Common myeloid progenitor, CD34-positive (primary cell): ENCODE results near the gene ADISSP.

Experiments used
- CTCF ChIA-PET: fragments of 350-600 bp; sonication (Branson Sonifier 250); formaldehyde crosslinking; loops from one replicate; lab custom pipeline; 2021; ENCODE audit warnings: antibody characterized with exemption; lab: Charles Lee
- POLR2A ChIA-PET: fragments of 350-600 bp; sonication (Branson Sonifier 250); formaldehyde crosslinking; loops from one replicate; lab custom pipeline; 2021; ENCODE audit warnings: antibody characterized with exemption; lab: Charles Lee
- DNase-seq, 3 donors: peaks; one replicate each; pipeline versions ENCODE4 v3.0.0 to v3.0.0-alpha.2; 2013
- H3K27ac ChIP-seq, 2 experiments: 1 replicate in 1 of 2; 2 replicates in 1 of 2; pipeline ENCODE4 v1.7.0; 2013; ENCODE audit warnings: inconsistent platforms in 2 of 2, low read length in 2 of 2, mild to moderate bottlenecking in 2 of 2, low read depth in 1 of 2, moderate library complexity in 1 of 2; ENCODE audit not compliant: severe bottlenecking in 2 of 2, insufficient read depth in 1 of 2, poor library complexity in 1 of 2
- H3K27me3 ChIP-seq, 5 experiments: replicated peaks in 2 of 5; 1 replicate in 3 of 5; 2 replicates in 2 of 5; pipeline versions ENCODE4 v1.6.1 to v1.7.0; 2013; ENCODE audit warnings: low read length in 4 of 5, mild to moderate bottlenecking in 2 of 5, moderate library complexity in 2 of 5, inconsistent platforms in 1 of 5; ENCODE audit not compliant: insufficient read depth in 5 of 5, control insufficient read depth in 4 of 5
- H3K36me3 ChIP-seq, 4 experiments: 1 replicate in 2 of 4; 2 replicates in 2 of 4; pipeline versions ENCODE4 v1.6.1 to v1.7.0; 2013; ENCODE audit warnings: low read length in 3 of 4, control low read depth in 1 of 4, mild to moderate bottlenecking in 1 of 4; ENCODE audit not compliant: control insufficient read depth in 4 of 4, insufficient read depth in 4 of 4
- H3K4me1 ChIP-seq, 4 experiments: 1 replicate in 3 of 4; 2 replicates in 1 of 4; pipeline versions ENCODE4 v1.6.1 to v1.7.1; 2013; ENCODE audit warnings: low read length in 3 of 4, mild to moderate bottlenecking in 3 of 4, control low read depth in 1 of 4, inconsistent platforms in 1 of 4, moderate library complexity in 1 of 4; ENCODE audit not compliant: control insufficient read depth in 4 of 4, insufficient read depth in 4 of 4; ENCODE audit errors: control extremely low read depth in 1 of 4
- H3K4me3 ChIP-seq, 7 experiments: 1 replicate in 4 of 7; 2 replicates in 3 of 7; pipeline versions ENCODE4 v1.5.1 to v1.7.0; 2013; ENCODE audit warnings: mild to moderate bottlenecking in 7 of 7, low read length in 6 of 7, moderate library complexity in 6 of 7, inconsistent platforms in 2 of 7, low read depth in 2 of 7, control low read depth in 1 of 7; ENCODE audit not compliant: insufficient read depth in 4 of 7, control insufficient read depth in 1 of 7; ENCODE audit errors: extremely low read depth in 1 of 7
- H3K9me3 ChIP-seq, 5 experiments: 1 replicate in 4 of 5; 2 replicates in 1 of 5; pipeline versions ENCODE4 v1.6.1 to v1.7.1; 2013; ENCODE audit warnings: low read length in 4 of 5, mild to moderate bottlenecking in 2 of 5, inconsistent platforms in 1 of 5, low read depth in 1 of 5, moderate library complexity in 1 of 5; ENCODE audit not compliant: control insufficient read depth in 4 of 5, insufficient read depth in 2 of 5; ENCODE audit errors: control extremely low read depth in 1 of 5
- WGBS: methylation state at CpG from one replicate; pipeline ENCODE4 v1.1.5; 2013; ENCODE audit not compliant: insufficient coverage; 5-methylcytosine and 5-hydroxymethylcytosine counted together

Gene ADISSP

GRCh38 chr20:3707508-3707899 is 60.0 kb downstream of the ADISSP start:
- no peak overlapping the region for H3K27ac ChIP-seq
- ChIA-PET POLR2A (no interaction called here), CTCF (interaction anchor here (0.9 to 9.7 kb wide), 8 partner anchors 9 to 147 kb away, joined by 3 to 121 read pairs (median 4); partner anchors contain the start of gene ADAM33)
- H3K4me1 ChIP-seq: peaks cover 0 to 11% (median 3%) of the 10 kb centered on the region in 4 experiments
- no peak overlapping the region for H3K4me3 ChIP-seq
- no peaks in the 10 kb centered on the region for H3K36me3 ChIP-seq
- peaks cover 0 to 6% (median 0%) of the 10 kb centered on the region in 5 experiments for H3K27me3 ChIP-seq
- WGBS: 95% methylated on average over 3 of the region's 3 CpGs
- DNase-seq: no peak
- H3K9me3 ChIP-seq: no peaks in the 10 kb centered on the region

DNA sequence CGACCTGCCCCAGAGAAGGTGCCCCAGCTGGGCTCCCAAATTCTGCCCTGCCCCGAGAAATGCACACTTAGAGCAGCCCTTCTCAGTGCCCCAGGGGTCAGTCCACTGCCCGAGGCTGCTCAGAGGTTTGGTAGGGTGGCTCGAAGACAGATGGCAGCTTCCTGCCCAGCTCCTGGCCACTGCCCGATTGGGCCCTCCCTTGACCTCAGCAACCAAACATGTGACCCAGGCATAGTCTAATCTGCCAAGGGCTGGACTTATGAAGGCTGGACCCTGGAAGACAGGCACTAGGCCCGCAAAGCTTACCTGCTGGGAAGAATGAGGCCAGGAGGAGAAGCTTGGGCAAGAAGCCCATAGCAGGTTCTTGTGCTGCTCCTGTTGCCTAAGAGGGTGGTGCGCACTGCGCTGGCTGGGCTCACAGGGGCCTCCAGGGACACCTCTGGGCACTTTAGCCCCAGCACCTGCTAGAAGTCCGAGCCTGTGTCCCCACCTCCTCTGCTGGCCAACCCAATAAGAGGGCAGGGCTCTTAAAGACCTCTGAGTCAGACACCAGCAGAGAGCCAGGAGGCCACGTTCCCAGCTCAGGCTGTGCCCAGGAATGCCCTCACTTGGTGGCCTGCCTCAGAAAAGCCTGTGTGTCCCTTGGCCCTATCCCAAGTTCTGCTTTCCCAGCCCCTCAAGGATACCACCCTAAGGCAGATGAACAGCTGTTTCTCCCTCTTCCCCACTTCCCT is 60.6 kb downstream of the ADISSP start:
- H3K4me3 ChIP-seq: no peak overlapping the region
- CTCF ChIA-PET: interaction anchor here (0.6 to 9.7 kb wide), 9 partner anchors 8 to 148 kb away, joined by 3 to 121 read pairs (median 4); partner anchors contain the start of gene ADAM33
- no peak overlapping the region for H3K27ac ChIP-seq
- no peak for DNase-seq
- POLR2A ChIA-PET: interaction anchor here (0.5 kb wide), 1 partner anchor 71 kb away, joined by 3 read pairs; no protein-coding TSS in a partner anchor
- WGBS: 96% methylated on average over 10 of the region's 10 CpGs
- H3K4me1 ChIP-seq: peaks cover 0 to 8% (median 2%) of the 10 kb centered on the region in 4 experiments
- H3K36me3 ChIP-seq: no peaks in the 10 kb centered on the region
- peaks cover 0 to 6% (median 0%) of the 10 kb centered on the region in 5 experiments for H3K27me3 ChIP-seq
- no peaks in the 10 kb centered on the region for H3K9me3 ChIP-seq

DNA sequence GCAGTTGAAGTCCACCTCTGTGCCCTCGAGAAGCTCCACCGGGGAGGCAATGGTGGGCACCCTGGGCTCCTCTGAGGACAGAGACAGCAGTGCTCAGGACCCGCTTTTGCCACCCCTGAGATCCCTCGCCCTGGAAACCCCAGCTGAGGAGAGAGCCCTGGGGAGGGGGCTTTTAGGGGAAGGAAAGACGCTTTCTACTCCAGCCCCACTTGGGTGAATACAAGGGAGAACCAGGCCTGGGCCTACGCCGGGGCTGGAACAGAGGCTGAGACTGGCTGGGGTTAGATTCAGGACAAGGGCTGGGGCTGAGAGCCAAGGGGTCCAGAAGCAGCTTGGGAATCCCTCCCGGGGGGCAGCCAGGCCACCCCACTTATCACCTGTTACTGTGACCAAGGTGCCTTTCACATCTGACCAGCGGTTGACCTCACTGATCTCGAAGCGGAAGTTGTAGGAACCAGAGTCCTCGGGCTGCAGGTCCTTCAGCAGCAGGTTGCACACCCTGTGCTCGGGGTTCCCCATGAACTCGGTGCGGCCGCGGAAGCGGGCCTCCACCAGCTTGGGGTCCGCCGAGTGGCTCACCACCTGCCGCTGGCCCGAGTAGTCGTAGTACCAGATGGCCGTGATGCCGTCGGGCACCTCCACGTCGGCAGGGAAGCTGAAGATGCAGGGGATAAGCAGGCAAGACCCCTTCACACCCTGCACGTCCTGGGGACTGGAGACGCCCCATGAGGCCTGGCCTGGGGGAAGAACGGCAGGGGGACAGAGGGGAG is 61.4 kb downstream of the ADISSP start:
- over 99% methylated on average over 17 of the region's 31 CpGs for WGBS
- peaks cover 0 to 6% (median 0%) of the 10 kb centered on the region in 5 experiments for H3K27me3 ChIP-seq
- no peaks in the 10 kb centered on the region for H3K36me3 ChIP-seq
- H3K27ac ChIP-seq: no peak overlapping the region
- POLR2A ChIA-PET: no interaction called here
- DNase-seq: no peak
- H3K9me3 ChIP-seq: no peaks in the 10 kb centered on the region
- no peak overlapping the region for H3K4me3 ChIP-seq
- H3K4me1 ChIP-seq: peaks cover 0 to 4% (median 1%) of the 10 kb centered on the region in 4 experiments
- CTCF ChIA-PET: interaction anchor here (0.6 to 9.7 kb wide), 6 partner anchors 9 to 31 kb away, joined by 3 to 121 read pairs (median 4); partner anchors contain the start of gene ADAM33

GRCh38 chr20:3705491-3705969 is 62.0 kb downstream of the ADISSP start:
- CTCF ChIA-PET: interaction anchor here (0.8 to 9.7 kb wide), 4 partner anchors 9 to 30 kb away, joined by 3 to 121 read pairs (median 6); partner anchors contain the start of gene ADAM33
- POLR2A ChIA-PET: no interaction called here
- WGBS: 94% methylated on average over 13 of the region's 14 CpGs
- H3K4me1 ChIP-seq: no peaks in the 10 kb centered on the region
- no peak for DNase-seq
- H3K36me3 ChIP-seq: no peaks in the 10 kb centered on the region
- no peak overlapping the region for H3K4me3 ChIP-seq
- no peak overlapping the region for H3K27ac ChIP-seq
- peaks cover 0 to 8% (median 0%) of the 10 kb centered on the region in 5 experiments for H3K27me3 ChIP-seq
- no peaks in the 10 kb centered on the region for H3K9me3 ChIP-seq

- WGBS: 92% methylated on average over 5 of the region's 5 CpGs
- CTCF ChIA-PET: interaction anchor here (0.9 to 2.5 kb wide), 4 partner anchors 10 to 30 kb away, joined by 3 to 8 read pairs (median 6); no protein-coding TSS in a partner anchor
- POLR2A ChIA-PET: no interaction called here
These were observed 63.5 kb downstream of the ADISSP start for GRCh38 chr20:3704087-3704486.

More at GRCh38 chr20:3704087-3704486, 63.5 kb downstream of the ADISSP start:
- Histone ChIP-seq H3K36me3 (no peaks in the 10 kb centered on the region), H3K4me3 (no peak overlapping the region), H3K4me1 (no peaks in the 10 kb centered on the region), H3K9me3 (no peaks in the 10 kb centered on the region), H3K27me3 (peaks cover 0 to 6% (median 0%) of the 10 kb centered on the region in 5 experiments), H3K27ac (no peak overlapping the region)
- no peak for DNase-seq
